Measurements from ENCODE around the gene GPR156.
A peak's percentile ranks its signal among the peaks of the same experiment; 100 is the strongest.
"Not testable (repeated sequence)": the region's sequence is repeated elsewhere in the genome, so short reads cannot be mapped to it uniquely, and the experiment has no call there.

The GPR156 gene

GRCh38 chr3:120284747-120285507 lies at the start of gene GPR156:
Gene GPR156 (minus strand): TSS chr3:120285222. CDS start chr3:120244098, 41,124 bp downstream.
- H3K36me3 ChIP-seq (ENCODE audit: insufficient read depth, low read length), result no peaks in the 10 kb centered on the region
- no peaks in the 10 kb centered on the region for H3K9me3 ChIP-seq (ENCODE audit: control insufficient read depth, insufficient read depth, low read length)
- H3K4me1 ChIP-seq (ENCODE audit: insufficient read depth, low read length), result no peaks in the 10 kb centered on the region
- H3K9ac ChIP-seq (ENCODE audit: low read depth, low read length), result peak within 1 kb of the TSS; percentile 89

DNA sequence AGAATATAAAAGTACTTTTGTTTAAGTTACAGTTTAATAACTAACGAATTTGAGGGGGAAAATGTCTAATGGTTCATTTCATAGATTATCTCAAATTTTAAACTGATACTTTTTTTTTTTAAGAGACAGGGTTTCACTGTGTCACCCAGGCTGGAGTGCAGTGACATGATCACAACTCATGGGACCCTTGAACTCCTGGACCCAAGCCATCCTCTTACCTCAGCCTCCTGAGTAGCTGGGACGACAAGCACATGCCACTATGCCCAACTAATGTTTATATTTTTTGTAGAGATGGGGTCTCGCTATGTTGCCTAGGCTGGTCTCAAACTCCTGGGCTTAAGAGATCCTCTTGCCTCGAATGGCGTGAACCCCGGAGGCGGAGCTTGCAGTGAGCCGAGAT lies 47.6 kb upstream of the GPR156 start:
- H3K9me3 ChIP-seq (ENCODE audit: control insufficient read depth, insufficient read depth, low read length), result no peaks in the 10 kb centered on the region
- H3K4me1 ChIP-seq (ENCODE audit: insufficient read depth, low read length), result no peaks in the 10 kb centered on the region
- no peaks in the 10 kb centered on the region; the same call in 1 of the 2 replicates for H3K36me3 ChIP-seq (ENCODE audit: insufficient read depth, low read length)
- no peak overlapping the region for H3K9ac ChIP-seq (ENCODE audit: low read depth, low read length)

GRCh38 chr3:120331076-120331475 lies 46.1 kb upstream of the GPR156 start:
- H3K9me3 ChIP-seq (ENCODE audit: control insufficient read depth, insufficient read depth, low read length), result no peaks in the 10 kb centered on the region
- H3K36me3 ChIP-seq (ENCODE audit: insufficient read depth, low read length), result no peaks in the 10 kb centered on the region; the same call in 1 of the 2 replicates
- H3K9ac ChIP-seq (ENCODE audit: low read depth, low read length), result no peak overlapping the region
- no peaks in the 10 kb centered on the region for H3K4me1 ChIP-seq (ENCODE audit: insufficient read depth, low read length)

DNA sequence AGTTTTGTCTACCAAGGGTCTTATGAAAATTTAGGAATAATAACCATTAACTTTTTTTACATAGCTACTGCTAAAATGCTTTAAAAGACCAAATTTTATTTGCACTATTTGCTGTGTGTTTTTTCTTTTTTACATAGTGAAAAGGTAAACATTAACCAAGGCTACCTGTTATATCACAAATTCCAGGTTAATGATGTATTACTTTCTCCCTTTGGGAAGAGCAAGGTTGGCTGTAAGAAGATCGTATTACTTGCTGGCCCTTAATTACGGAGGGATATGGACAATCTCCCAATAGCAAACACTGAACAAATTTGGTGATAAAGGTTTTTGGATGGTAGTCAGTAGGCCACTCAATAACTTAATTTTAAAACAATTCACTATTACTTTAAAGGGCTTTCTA lies 41.8 kb upstream of the GPR156 start:
- Histone ChIP-seq H3K4me1 (ENCODE audit: insufficient read depth, low read length) (0 out of 2 replicates have a peak, but pooled peaks cover 4% of the 10 kb centered on the region), H3K9me3 (ENCODE audit: control insufficient read depth, insufficient read depth, low read length) (no peaks in the 10 kb centered on the region), H3K9ac (ENCODE audit: low read depth, low read length) (no peak overlapping the region), H3K36me3 (ENCODE audit: insufficient read depth, low read length) (peaks cover 4% of the 10 kb centered on the region; the same call in 1 of the 2 replicates)

GRCh38 chr3:120324190-120324589 lies 39.2 kb upstream of the GPR156 start:
- Histone ChIP-seq H3K9me3 (ENCODE audit: control insufficient read depth, insufficient read depth, low read length) (no peaks in the 10 kb centered on the region), H3K4me1 (ENCODE audit: insufficient read depth, low read length) (0 out of 2 replicates have a peak, but pooled peaks cover 4% of the 10 kb centered on the region), H3K36me3 (ENCODE audit: insufficient read depth, low read length) (peaks cover 4% of the 10 kb centered on the region; the same call in 1 of the 2 replicates), H3K9ac (ENCODE audit: low read depth, low read length) (no peak overlapping the region)

- H3K9me3 ChIP-seq (ENCODE audit: control insufficient read depth, insufficient read depth, low read length); H3K9ac ChIP-seq (ENCODE audit: low read depth, low read length); H3K36me3 ChIP-seq (ENCODE audit: insufficient read depth, low read length); H3K4me1 ChIP-seq (ENCODE audit: insufficient read depth, low read length): not testable (repeated sequence)
These were observed 38.7 kb upstream of the GPR156 start for GRCh38 chr3:120323761-120324160.

DNA sequence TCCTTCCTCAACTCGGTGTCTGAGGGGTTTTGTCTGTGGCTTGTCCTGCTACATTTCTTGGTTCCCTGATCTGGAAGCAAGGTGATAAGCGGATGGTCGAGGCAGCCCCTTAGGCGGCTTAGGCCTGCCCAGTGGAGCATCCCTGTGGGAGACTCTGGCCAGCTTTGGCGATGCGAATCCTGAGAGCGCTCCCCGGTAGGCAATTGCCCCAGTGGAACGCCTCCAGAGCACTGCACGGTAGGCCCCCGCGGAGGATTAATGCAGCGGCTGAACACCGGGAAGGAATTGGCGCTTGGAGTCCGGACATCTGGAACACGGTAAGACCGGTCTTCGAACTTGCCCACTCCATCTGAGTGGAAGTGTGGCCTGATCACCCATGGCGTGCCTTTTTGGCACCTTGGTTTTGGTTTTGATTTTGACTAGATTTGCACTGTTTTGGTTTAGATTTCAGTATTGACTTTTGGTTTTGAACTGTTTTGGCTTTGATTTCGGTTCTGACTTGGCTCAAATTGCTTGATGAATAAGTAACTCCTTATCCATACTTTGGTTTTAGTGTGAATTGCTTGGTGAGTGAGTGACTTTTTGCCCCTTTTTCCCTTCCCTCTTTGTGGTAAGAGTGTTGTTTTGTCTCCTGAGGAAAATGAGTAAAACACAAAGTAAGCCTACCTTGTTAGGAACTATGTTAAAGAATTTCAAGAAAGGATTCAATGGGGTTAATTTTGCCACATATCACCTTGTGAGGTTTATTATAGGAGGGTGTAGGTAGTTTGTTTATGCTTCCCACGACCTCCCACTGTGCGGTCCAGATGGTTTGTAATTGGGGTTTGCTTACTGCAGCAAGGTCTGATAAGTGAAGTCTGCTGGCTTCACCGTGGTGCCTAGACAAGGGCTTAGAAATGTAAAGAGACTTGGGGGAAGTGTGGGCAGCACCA lies 27.1 kb upstream of the GPR156 start:
- H3K4me1 ChIP-seq (ENCODE audit: insufficient read depth, low read length), result no peaks in the 10 kb centered on the region
- H3K9ac ChIP-seq (ENCODE audit: low read depth, low read length), result no peak overlapping the region
- no peaks in the 10 kb centered on the region; the same call in none of the 2 replicates for H3K9me3 ChIP-seq (ENCODE audit: control insufficient read depth, insufficient read depth, low read length)
- no peaks in the 10 kb centered on the region for H3K36me3 ChIP-seq (ENCODE audit: insufficient read depth, low read length)

DNA sequence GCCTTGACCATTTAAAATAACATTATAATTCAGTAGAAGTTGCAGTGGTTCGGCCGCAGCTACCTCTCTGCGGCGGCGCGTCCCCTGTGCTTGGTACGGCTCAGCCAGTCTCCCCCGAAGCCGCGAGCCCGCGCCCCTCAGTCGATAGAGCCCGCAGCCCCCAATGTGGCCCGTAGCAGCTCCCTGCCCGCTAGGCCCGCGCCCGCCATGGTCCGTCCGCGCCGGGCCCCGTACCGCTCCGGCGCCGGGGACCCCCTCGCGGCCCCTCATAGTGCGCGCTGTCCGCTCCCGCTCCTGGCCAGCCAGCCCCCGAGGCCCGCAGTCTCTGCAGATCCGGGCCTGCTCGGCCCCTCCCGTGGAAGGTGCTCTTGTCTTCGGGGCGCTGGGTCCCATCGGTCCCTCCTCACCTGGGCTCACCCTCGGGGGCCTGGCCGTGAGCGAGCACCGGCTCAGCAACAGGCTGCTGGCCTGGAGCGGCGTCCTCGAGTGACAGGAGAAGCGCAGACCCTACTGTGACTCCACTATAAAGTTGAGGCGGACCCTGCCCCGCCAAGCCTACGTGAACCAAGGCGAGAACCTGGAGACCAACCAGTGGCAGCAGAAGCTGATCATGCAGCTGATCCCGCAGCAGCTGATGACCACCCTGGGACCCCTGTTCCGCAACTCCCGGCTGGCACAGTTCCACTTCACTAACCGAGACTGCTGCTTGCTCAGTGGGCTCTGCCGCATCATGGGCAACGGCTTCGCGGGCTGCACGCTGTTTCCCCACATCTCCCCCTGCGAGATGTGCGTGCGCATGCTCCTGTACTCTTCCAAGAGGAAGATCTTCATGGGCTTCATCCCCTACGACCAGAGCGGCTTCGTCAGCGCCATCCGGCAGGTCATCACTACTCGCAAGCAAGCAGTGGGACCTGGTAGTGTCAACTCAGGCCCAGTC lies 21.8 kb upstream of the GPR156 start:
- H3K36me3 ChIP-seq (ENCODE audit: insufficient read depth, low read length), result no peaks in the 10 kb centered on the region
- H3K9ac ChIP-seq (ENCODE audit: low read depth, low read length), result no peak overlapping the region
- no peaks in the 10 kb centered on the region for H3K4me1 ChIP-seq (ENCODE audit: insufficient read depth, low read length)
- no peaks in the 10 kb centered on the region for H3K9me3 ChIP-seq (ENCODE audit: control insufficient read depth, insufficient read depth, low read length)

GRCh38 chr3:120304616-120305015 lies 19.6 kb upstream of the GPR156 start:
- no peaks in the 10 kb centered on the region for H3K4me1 ChIP-seq (ENCODE audit: insufficient read depth, low read length)
- H3K9me3 ChIP-seq (ENCODE audit: control insufficient read depth, insufficient read depth, low read length), result no peaks in the 10 kb centered on the region
- no peak overlapping the region for H3K9ac ChIP-seq (ENCODE audit: low read depth, low read length)
- no peaks in the 10 kb centered on the region for H3K36me3 ChIP-seq (ENCODE audit: insufficient read depth, low read length)

- Histone ChIP-seq H3K36me3 (ENCODE audit: insufficient read depth, low read length) (no peaks in the 10 kb centered on the region), H3K9ac (ENCODE audit: low read depth, low read length) (no peak overlapping the region), H3K9me3 (ENCODE audit: control insufficient read depth, insufficient read depth, low read length) (no peaks in the 10 kb centered on the region), H3K4me1 (ENCODE audit: insufficient read depth, low read length) (no peaks in the 10 kb centered on the region)
These were observed 17.3 kb upstream of the GPR156 start for GRCh38 chr3:120302361-120302760.

DNA sequence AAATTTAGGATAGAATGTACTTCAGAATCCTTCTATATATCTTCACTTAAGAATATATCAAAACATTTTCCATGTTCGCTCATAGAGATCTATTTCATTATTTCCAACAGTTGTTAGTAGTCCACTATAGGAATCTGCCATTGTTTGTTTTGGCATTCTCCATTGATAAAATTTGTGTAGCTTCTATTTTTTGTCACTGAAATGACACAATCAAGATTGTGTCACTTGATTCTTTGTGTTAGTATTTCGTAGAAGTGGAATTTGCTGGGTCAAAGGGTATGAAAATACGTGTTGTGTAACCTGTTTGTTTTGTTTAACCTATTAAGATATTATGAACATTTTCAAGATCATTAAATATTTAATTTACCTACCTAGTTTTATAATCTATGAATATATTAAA lies 15.9 kb upstream of the GPR156 start:
- H3K9me3 ChIP-seq (ENCODE audit: control insufficient read depth, insufficient read depth, low read length), result no peaks in the 10 kb centered on the region
- H3K4me1 ChIP-seq (ENCODE audit: insufficient read depth, low read length), result no peaks in the 10 kb centered on the region
- no peak overlapping the region for H3K9ac ChIP-seq (ENCODE audit: low read depth, low read length)
- no peaks in the 10 kb centered on the region for H3K36me3 ChIP-seq (ENCODE audit: insufficient read depth, low read length)

DNA sequence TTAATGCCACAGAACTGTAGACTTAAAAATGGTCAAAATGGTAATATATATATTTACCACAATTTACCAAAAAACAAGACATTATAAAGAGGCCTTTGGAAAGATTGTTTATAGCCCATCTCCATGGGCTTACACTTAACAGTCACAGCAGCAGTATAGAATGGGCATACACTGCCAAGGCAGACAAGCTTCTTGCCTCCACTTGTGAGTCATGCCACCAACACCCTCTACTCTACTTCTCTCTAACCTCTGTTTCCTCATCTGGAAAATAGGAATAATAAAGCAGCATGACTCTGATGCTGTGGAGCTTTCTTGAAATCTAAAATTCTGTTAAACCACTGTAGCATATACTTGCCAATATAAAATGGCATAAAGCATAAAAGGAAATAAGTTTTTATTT lies 14.4 kb upstream of the GPR156 start:
- Histone ChIP-seq H3K9ac (ENCODE audit: low read depth, low read length) (no peak overlapping the region), H3K36me3 (ENCODE audit: insufficient read depth, low read length) (no peaks in the 10 kb centered on the region), H3K9me3 (ENCODE audit: control insufficient read depth, insufficient read depth, low read length) (no peaks in the 10 kb centered on the region), H3K4me1 (ENCODE audit: insufficient read depth, low read length) (no peaks in the 10 kb centered on the region)

DNA sequence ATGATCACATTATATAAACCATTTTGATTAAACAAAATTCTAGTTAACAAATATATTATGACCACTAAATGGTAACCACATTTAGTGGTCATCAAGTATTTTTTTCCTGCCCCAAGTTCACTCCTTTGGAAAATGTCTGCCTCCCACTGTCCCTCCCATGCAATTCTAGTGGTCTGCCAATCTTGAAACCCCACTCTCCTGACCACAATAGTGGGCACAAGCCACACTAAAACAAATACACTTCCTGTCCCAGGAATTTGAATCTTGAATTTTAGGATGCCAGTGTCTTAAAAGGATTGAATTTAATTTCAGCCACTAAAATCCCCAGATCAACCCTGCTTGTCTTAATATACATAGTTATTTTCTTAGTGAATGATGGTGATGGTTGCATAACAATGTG lies 14.0 kb upstream of the GPR156 start:
- H3K9me3 ChIP-seq (ENCODE audit: control insufficient read depth, insufficient read depth, low read length), result no peaks in the 10 kb centered on the region
- H3K36me3 ChIP-seq (ENCODE audit: insufficient read depth, low read length), result no peaks in the 10 kb centered on the region
- H3K4me1 ChIP-seq (ENCODE audit: insufficient read depth, low read length), result no peaks in the 10 kb centered on the region
- H3K9ac ChIP-seq (ENCODE audit: low read depth, low read length), result no peak overlapping the region

- not testable (repeated sequence) for H3K9ac ChIP-seq (ENCODE audit: low read depth, low read length); H3K4me1 ChIP-seq (ENCODE audit: insufficient read depth, low read length); H3K9me3 ChIP-seq (ENCODE audit: control insufficient read depth, insufficient read depth, low read length); H3K36me3 ChIP-seq (ENCODE audit: insufficient read depth, low read length)
These were observed 6.5 kb upstream of the GPR156 start for GRCh38 chr3:120291552-120291951.
